SU-DHL-6 (cell line): Measurements from ENCODE around the gene KDM4E.

ENCODE experiments used
- H2AFZ ChIP-seq: fragments of 200-600 bp; sonication (generic); 2 replicates; pipeline ENCODE4 v1.6.1; 2014; ENCODE audit warnings: low read depth, mild to moderate bottlenecking, moderate library complexity, mixed read lengths, antibody characterized with exemption, low read length; ENCODE audit not compliant: severe bottlenecking
- H3F3A ChIP-seq: fragments of 200-600 bp; shearing (Covaris generic); 2 replicates; pipeline ENCODE4 v1.6.0; 2016; ENCODE audit warnings: antibody characterized with exemption, mild to moderate bottlenecking; ENCODE audit not compliant: insufficient read depth
- H3K27ac ChIP-seq: fragments of 200-600 bp; sonication (generic); 2 replicates; pipeline ENCODE4 v1.5.1; 2016; ENCODE audit warnings: low read depth, mild to moderate bottlenecking, low read length, moderate library complexity, mixed read lengths
- H3K27me3 ChIP-seq: fragments of 200-600 bp; sonication (generic), shearing (Covaris generic); 2 replicates; pipeline ENCODE4 v1.6.0; 2014; ENCODE audit warnings: mild to moderate bottlenecking, low read length
- H3K36me3 ChIP-seq: fragments of 200-600 bp; sonication (generic); 2 replicates; pipeline ENCODE4 v1.6.1; 2014; ENCODE audit warnings: mild to moderate bottlenecking, low read length, mixed read lengths
- H3K4me2 ChIP-seq: fragments of 300-600, 200-600 bp; shearing (Covaris generic), sonication (generic); 2 replicates; pipeline ENCODE4 v1.6.0; 2014; ENCODE audit warnings: low read length, low read depth, mild to moderate bottlenecking; ENCODE audit not compliant: poor library complexity, severe bottlenecking
- H3K4me3 ChIP-seq: fragments of 200-600 bp; sonication (generic); 2 replicates; pipeline ENCODE4 v1.5.1; 2014; ENCODE audit warnings: antibody characterized with exemption, low read length, mild to moderate bottlenecking, mixed read lengths; ENCODE audit not compliant: insufficient read depth, poor library complexity, severe bottlenecking
- H3K79me2 ChIP-seq: fragments of 200-600 bp; sonication (generic); 2 replicates; pipeline ENCODE4 v1.6.1; 2014; ENCODE audit warnings: mild to moderate bottlenecking, low read length, moderate library complexity; ENCODE audit not compliant: insufficient read depth
- H3K9ac ChIP-seq: fragments of 200-600 bp; sonication (generic); 2 replicates; pipeline ENCODE4 v1.7.0; 2014; ENCODE audit warnings: mild to moderate bottlenecking, low read length
- H3K9me2 ChIP-seq: fragments of 200-600 bp; sonication (generic); replicated peaks from 2 replicates; pipeline ENCODE4 v1.6.1; 2014; ENCODE audit warnings: low read length; ENCODE audit not compliant: insufficient read depth
- H3K9me3 ChIP-seq: fragments of 200-600 bp; sonication (generic); 2 replicates; pipeline ENCODE4 v1.6.1; 2014; ENCODE audit warnings: low read length, mixed read lengths; ENCODE audit not compliant: insufficient read depth
- H4K20me1 ChIP-seq: fragments of 200-600 bp; sonication (generic); 2 replicates; pipeline ENCODE4 v1.6.1; 2014; ENCODE audit warnings: low read depth, mild to moderate bottlenecking, antibody characterized with exemption, low read length, moderate library complexity, mixed read lengths
- CTCF ChIP-seq: fragments of 200-600 bp; sonication (generic); IDR thresholded peaks from one replicate; pipeline ENCODE4 v1.5.1; 2017; ENCODE audit warnings: antibody characterized with exemption, mild to moderate bottlenecking, low read length, moderate library complexity; ENCODE audit not compliant: insufficient read depth, poor library complexity, severe bottlenecking
- EZH2phosphoT487 ChIP-seq: fragments of 200-600 bp; sonication (generic), shearing (Covaris generic); conservative IDR thresholded peaks from 2 replicates; pipeline ENCODE4 v1.6.1; 2018; ENCODE audit warnings: mild to moderate bottlenecking, antibody characterized with exemption, low read length, moderate library complexity, mixed read lengths

KDM4E gene

GRCh38 chr11:95003716-95004115 is 21.3 kb upstream of the KDM4E start:
- Histone ChIP-seq H3K4me3 (no peak overlapping the region), H3K27ac (no peak overlapping the region), H3K36me3 (no peaks in the 10 kb centered on the region), H4K20me1 (no peaks in the 10 kb centered on the region), H3F3A (no peaks in the 10 kb centered on the region), H3K9me2 (no peaks in the 10 kb centered on the region), H3K79me2 (no peaks in the 10 kb centered on the region), H3K27me3 (no peaks in the 10 kb centered on the region), H2AFZ (no peak overlapping the region), H3K9me3 (no peaks in the 10 kb centered on the region), H3K9ac (no peak overlapping the region), H3K4me2 (no peak overlapping the region)
- TF ChIP-seq EZH2phosphoT487 (no peak), CTCF (no peak)

GRCh38 chr11:95005642-95006041 is 19.4 kb upstream of the KDM4E start:
- H4K20me1 ChIP-seq = no peaks in the 10 kb centered on the region
- H3K9me3 ChIP-seq = no peaks in the 10 kb centered on the region
- no peaks in the 10 kb centered on the region for H3K36me3 ChIP-seq
- H3K4me3 ChIP-seq = no peak overlapping the region
- H3K27ac ChIP-seq = no peak overlapping the region
- H3K9ac ChIP-seq = no peak overlapping the region
- H2AFZ ChIP-seq = no peak overlapping the region
- H3K4me2 ChIP-seq = no peak overlapping the region
- no peaks in the 10 kb centered on the region for H3K79me2 ChIP-seq
- H3K9me2 ChIP-seq = no peaks in the 10 kb centered on the region
- H3F3A ChIP-seq = no peaks in the 10 kb centered on the region
- no peaks in the 10 kb centered on the region for H3K27me3 ChIP-seq
- TF ChIP-seq EZH2phosphoT487 (no peak), CTCF (no peak)

GRCh38 chr11:95011376-95011775 is 13.7 kb upstream of the KDM4E start:
- Histone ChIP-seq H2AFZ (no peak overlapping the region), H3K4me3 (no peak overlapping the region), H3K27me3 (no peaks in the 10 kb centered on the region), H4K20me1 (no peaks in the 10 kb centered on the region), H3K9me2 (no peaks in the 10 kb centered on the region), H3K9me3 (no peaks in the 10 kb centered on the region), H3K79me2 (no peaks in the 10 kb centered on the region), H3K36me3 (no peaks in the 10 kb centered on the region), H3K9ac (no peak overlapping the region), H3K4me2 (no peak overlapping the region), H3K27ac (no peak overlapping the region), H3F3A (no peaks in the 10 kb centered on the region)
- no peak for TF ChIP-seq CTCF
- no peak for TF ChIP-seq EZH2phosphoT487
